NCI-H748 (cell line): ENCODE measurements around the gene TCEAL4.
A peak's percentile ranks its signal among the peaks of the same experiment; 100 is the strongest.
"Not testable (repeated sequence)": the region's sequence is repeated elsewhere in the genome, so short reads cannot be mapped to it uniquely, and the experiment has no call there.

Experiments
- DNase-seq: peaks from one replicate; lab custom pipeline; 2025; ENCODE audit not compliant: unreplicated experiment; lab: John Stamatoyannopoulos, UW

The TCEAL4 gene

DNA sequence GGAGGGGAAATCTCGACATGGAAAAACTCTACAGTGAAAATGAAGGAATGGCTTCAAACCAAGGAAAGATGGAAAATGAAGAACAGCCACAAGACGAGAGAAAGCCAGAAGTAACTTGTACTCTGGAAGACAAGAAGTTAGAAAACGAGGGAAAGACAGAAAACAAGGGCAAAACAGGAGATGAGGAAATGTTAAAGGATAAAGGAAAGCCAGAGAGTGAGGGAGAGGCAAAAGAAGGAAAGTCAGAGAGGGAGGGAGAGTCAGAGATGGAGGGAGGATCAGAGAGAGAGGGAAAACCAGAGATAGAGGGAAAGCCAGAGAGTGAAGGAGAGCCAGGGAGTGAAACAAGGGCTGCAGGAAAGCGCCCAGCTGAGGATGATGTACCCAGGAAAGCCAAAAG lies 1.3 kb downstream of the TCEAL4 start:
- no peak for DNase-seq

DNA sequence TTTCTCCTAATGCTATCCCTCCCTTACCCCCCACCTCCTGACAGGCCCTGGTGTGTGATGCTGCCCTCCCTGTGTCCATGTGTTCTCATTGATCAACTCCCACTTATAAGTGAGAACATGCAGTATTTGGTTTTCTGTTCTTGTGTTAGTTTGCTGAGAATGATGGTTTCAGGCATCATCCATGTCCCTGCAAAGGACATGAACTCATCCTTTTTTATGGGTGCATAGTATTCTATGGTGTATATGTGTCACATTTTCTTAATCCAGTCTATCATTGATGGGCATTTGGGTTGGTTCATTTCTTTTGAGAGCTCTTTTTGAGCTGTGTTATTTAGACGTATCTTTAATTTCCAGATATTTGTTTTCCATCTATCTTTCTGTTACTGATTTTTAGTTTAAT lies 7.0 kb downstream of the TCEAL4 start:
- DNase-seq = not testable (repeated sequence)

DNA sequence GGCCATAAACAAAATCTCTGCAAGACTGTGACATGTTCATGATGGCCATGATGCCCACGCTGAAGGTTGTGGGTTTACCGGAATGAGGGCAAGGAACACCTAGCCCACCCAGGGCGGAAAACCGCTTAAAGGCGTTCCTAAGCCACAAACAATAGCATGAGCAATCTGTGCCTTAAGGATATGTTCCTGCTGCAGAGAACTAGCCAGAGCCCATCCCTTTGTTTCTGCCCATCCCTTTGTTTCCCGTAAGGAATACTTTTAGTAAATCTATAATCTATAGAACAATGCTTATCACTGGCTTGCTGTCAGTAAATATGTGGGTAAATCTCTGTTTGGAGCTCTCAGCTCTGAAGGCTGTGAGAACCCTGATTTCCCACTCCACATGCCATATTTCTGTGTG lies 9.9 kb downstream of the TCEAL4 start:
- DNase-seq = not testable (repeated sequence)

DNA sequence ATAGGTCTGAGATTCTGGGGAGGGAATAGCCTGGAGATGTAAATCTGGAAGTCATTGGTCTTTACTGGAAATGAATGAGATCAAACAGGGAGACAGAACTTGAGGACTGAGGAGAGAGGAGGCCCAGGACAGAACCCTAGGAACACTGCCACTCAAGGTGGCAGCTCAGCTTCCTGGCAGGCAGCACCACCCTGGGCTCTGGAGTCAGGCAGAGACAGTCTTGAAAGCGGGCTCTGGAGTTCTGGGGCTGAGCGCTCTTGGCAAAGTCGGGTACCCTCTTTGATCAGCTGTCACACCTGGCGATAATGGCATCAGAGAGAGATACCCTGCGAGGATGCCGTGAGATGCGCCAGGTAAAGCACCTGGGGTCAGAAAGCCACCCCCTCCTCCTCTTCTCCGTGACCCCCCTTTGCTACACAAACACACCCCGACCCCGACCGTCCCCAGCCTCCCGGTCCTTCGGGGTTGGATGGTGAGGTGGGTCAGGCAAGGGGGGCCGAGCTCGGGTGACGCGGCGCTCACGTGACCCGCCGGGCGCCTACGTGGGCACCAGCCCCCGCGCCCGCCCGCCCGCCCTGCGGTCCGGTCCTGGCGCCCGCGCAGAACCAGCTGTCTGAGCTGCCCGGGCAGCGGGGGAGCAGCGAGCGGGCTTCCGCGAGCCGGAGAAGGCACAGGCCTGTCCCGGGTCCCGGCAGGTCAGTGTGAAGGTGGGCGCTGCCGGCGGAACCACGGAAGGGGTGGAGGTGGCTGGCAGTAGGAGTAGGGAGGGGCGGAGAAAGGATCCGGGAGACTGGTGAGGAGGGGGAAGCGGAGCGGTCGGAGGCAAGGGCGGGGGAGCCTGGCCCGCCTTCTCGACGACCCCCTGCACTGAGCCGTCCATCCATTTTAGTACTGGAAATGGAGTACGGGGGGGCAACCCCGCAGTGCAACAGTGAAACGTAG lies 22.3 kb downstream of the TCEAL4 start, which contains the start of gene TCEAL3:
TSS of gene TCEAL3 (plus strand) at position 600 of the 942 bp plus-strand sequence. CDS start 1,102 bp downstream, outside the sequence.
- DNase-seq = peak; percentile 75

DNA sequence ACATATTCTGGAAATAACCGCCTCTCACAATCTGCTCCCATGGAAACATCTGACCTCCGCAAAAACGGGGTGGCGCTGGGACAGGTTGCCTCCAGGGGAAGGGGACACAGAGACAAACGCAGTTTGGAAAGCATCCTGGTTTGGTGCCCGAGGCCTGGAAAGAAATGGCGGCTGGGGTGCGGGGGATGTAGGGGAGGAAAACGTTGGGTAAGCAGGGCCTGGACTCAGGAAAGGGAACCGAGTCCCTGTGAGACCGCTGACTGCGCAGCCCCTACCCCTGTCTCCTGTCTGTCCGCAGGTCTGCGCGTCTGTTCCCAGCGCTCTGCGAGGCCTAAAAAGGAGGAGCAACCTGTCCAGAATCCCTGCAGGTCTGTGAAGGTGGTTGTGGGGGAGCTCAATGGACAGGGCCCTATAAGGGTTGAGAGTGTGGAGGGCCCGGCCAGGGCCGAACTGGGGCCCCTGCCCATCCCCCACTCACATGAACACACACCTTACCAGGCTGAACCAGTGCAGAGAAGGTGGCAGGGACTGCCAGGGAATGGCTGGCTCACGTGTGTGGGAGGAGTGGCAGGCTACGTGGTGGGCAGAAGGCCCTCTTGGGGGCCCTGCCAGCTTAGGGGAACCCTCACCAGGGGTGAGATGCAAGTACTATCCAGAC lies 23.1 kb downstream of the TCEAL4 start:
- DNase-seq = no peak

DNA sequence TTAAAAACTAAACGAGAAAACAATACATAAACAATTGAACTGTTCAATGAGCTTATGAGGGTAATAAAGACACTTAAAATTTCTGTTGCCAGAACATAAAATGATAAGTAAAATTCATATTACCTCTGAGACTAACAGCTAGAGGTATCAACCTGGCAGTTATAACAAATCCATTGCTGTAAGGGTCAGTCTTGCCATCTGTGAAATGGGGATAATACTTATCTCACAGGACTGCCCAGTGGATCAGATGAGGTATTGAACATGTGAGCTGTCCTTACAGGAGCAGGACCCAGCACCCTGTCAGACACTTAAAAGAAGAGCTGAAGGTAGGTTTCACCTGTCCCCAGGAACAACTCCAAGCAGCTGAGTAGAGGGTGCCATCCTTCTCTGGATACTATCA lies 25.0 kb downstream of the TCEAL4 start:
- no peak for DNase-seq

DNA sequence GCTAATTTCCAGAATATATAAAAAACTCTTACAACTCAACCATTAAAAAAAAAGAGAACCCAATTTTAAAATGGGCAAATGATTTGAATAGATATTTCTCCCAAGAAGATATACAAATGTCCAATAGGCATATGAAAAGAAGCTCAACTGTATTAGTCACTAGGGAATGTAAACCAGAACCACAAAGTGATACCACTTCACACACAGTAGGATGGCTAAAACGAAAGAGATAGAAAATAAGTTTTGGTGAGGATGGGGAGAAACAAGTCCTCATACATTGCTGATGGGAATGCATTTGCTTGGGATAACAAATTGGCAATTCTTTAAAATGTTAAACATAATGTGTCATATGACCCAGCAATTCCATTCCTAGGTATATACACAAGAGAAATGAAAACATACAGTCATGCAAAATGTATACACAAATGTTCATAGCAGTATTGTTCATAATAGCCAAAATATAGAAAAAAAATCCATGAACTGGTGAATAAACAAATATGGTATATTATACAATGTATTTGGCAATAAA lies 28.1 kb downstream of the TCEAL4 start:
- DNase-seq = no peak

DNA sequence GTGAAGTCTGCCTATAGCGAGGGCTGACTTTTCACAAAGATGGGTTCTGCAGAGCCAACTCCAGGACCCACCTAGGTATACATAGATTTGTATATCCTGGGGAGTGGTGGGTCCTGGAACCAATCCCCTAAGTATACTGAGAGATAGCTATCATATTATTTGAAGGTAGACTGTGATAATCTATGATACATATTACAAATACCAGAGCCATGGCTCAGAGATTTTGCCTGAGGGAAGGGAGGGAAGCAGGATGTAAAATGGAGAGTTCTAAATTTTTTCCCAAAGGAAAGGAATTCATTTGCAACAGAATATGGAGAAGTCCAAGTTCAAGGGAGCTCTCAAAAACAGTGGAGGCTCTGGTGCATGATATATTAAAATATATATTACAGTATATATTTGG lies 29.7 kb downstream of the TCEAL4 start:
- no peak for DNase-seq

DNA sequence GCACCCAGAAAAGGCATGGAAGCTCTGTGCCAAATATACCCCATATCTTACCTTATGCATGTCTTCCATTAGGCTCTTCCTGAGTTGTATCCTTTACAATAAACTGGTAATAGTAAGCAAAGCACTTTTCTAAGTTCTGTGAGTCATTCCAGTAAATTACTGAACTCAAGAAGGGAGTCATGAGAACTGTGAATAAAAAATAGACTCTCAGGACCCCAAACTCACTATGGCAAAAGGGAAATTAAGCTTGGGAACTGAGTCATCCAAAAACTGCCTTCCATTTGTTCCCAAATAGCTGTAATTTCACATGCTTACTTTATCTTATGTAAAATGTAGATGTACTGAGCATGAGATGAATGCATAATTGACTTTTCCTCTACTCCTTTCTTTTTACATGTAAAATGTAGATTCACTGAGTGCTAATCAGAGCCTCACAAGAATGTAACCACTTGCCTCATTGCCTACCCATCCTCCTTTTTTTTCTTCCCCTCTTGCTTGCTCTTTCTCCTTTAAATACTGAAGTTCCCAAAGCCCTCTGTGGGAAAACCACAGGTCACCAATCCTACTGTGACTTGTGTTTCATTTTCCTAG lies 30.6 kb downstream of the TCEAL4 start:
- DNase-seq = no peak

DNA sequence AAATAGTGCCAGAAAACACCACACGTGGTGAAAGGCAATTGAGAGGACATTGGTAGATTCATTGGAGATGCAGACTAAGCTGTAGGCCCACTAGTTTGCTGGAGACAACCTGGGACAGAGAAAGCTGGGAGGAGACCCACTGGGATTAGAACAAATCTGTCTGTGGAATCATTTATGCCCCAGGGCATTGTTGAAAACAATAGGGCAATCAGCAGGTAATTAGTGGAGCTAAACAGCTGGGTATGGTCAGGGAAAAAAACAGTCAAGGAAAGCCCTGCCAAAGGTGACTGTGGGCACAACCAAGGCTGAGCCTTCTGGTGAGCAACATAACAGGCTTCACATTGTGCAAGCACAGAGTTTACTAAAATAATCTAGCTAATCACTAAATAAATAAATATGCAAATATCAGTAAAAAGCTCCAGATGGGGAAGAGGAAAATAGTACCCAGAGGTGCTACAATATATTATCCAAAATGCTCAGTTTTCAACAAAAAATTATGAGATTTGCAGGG lies 31.4 kb downstream of the TCEAL4 start:
- DNase-seq = no peak

DNA sequence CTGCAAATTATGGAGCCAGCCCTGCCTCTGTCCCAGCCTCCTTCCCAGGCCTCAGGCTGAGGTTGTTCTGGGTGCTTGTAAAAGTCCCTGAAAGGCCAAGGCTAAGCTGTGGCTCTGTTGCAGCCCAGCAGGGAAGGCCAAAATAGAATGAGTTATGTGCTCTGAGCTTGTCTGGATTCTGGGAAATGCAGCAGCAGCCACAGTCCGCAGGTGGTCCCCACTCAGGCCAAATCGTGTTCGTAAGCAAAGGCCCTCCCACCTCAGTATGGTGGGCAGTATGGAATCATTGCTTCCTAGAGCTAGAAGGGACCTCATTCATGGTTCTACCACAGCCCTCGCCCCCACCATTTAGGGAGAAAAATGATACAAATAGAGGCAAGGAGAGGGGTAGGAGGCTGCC lies 38.8 kb downstream of the TCEAL4 start:
- no peak for DNase-seq

DNA sequence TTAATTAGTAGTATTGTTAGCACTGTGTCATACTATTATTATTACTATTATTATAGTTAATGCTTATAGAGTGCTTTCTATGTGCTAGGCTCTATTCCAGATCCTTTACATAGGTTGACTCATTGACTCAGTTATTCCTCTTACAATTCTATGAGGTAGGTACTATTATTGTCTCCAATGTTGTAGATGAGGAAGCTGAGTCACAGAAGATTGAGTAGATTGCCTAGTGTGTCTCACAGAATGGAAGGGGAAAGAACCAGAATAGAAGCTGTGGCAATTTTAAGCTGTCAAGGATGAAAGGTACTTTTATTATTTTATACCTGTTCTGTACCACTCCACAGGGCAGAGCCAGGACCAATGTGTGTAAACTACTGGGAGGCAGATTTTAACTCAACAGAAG lies 41.5 kb downstream of the TCEAL4 start:
- DNase-seq = no peak

DNA sequence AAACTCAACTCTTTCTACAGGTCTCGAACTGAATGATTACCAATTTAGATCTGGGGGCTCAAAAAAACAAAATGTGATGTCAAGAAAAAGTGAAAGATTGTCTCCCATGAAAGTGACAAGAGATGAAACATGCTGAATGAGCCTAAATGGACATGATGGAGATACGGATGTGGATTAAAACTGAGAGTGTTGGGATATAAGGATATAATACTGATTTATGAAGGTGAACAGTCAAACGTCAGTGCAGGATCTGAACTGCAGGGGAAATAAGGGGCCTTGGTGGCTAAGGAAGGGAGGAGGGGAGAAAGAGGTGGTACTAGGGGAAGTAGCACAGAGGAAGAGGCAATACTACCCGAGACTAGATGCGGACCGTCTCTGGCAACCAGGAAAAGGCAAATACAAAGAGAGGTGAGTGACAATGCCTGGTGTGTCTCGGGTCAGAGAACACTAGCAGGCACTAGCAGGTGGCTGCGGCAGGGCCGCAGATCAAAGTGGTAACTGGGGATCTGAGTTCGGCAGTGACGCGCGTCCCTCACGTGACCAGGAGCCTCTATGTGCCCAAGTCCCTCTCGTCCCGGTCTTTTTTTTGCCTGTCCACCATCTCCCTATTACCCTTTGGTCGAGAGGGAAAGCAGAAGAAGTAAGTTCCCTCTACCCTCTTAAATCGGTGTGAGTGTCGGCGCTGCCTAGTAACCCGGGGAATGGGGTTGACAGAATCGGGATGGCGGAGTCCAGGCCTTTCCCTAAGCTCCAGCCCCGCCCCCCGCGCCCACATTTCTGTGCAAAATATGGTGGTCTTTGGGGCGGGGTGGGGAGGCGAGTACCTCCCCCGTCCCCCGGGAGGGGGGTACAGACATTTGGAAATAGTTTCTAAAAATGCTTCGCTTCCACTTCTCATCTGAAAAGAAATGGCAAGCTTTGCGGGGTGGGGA lies 43.3 kb downstream of the TCEAL4 start, which contains the start of gene TCEAL1:
TSS of gene TCEAL1 (plus strand) at position 590 of the 932 bp plus-strand sequence. CDS start 942 bp downstream, outside the sequence.
- DNase-seq = peak; percentile 74

DNA sequence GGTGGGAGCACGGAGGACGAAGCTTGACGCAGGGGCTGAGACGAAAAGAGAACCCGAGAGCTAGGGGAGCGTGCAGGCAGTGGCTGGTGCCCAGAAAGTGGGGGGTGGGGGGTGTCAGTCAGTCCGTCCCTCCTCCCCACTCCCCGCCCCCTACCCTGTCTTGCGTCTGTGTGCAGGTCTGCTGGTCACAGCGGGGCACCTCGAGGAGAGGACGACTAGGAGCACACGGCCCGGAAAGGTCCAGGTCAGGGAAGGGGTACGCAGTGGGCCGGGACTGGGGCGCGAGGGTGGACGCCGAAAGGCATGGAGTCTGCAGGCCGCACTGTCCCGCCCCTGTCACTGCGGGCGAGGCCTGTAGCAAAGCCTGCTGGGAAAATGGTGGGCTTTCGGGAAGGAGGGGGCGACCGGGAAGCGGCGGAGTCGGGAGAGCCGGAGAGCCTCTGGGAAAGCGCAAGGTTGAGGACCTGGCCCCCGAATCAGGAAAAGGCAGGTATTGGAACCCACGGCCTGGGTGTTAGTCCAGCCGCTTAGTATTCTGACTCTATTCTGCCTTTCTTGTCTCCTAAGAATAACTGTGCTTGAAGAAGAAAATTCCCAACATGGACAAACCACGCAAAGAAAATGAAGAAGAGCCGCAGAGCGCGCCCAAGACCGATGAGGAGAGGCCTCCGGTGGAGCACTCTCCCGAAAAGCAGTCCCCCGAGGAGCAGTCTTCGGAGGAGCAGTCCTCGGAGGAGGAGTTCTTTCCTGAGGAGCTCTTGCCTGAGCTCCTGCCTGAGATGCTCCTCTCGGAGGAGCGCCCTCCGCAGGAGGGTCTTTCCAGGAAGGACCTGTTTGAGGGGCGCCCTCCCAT lies 44.2 kb downstream of the TCEAL4 start:
- peak; percentile 74 for DNase-seq

DNA sequence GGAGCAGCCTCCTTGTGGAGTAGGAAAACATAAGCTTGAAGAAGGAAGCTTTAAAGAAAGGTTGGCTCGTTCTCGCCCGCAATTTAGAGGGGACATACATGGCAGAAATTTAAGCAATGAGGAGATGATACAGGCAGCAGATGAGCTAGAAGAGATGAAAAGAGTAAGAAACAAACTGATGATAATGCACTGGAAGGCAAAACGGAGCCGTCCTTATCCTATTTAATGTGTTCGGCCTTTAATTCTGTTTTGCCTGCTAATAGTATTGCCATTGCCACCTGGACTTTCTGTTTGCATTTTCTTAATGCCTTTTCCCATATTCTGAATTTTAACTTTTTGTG lies 44.8 kb downstream of the TCEAL4 start:
- DNase-seq = no peak

DNA sequence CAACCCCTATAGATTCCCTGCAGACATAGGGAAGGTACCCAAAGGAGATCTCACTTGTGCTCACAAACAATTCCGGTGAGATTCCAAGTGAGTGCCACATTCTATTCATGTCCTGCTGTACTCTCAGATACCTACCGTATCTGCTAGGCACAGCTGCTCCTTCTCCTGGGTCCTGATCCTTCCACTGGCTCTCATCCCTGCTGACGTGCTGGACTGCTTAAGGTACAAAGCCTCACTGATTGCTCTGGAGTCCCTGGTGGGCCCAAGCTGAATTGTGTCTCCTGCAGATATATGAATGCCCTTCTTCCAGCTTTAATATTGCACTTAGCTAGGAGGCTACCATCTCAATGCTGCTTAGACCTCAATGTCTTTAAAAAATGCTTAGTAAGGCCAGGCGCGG lies 45.8 kb downstream of the TCEAL4 start:
- no peak for DNase-seq

DNA sequence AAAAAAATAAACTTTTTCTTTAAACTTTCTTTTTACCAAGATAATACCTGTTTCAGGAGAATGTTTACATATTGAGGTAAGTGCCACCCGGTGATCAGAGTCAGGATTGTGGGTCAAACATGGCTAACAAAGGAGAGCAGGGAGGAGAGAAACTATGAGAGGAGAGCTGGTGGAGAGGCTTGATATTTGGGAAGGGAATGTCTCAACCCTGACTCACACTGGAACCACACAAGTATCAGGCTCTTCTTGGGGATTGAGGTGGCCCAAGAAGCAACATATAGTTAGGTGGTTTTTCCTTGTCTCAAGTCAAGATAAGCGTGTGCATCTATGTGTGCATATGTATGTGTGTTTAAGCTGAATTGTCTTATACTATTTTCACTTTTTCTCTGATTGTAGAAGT lies 50.1 kb downstream of the TCEAL4 start:
- DNase-seq = no peak
